Uterus (tissue), 2 donors: ENCODE data around the gene DDX27.

Source experiments
- CTCF ChIP-seq, 4 experiments: fragments of 200-600 bp in 2 of 4; fragments of 450-650 bp in 2 of 4; sonication (generic) in 2 of 4; IDR thresholded peaks; one replicate each; pipeline ENCODE4 v1.5.1; 2016 to 2019; ENCODE audit warnings: antibody characterized with exemption in 4 of 4, mild to moderate bottlenecking in 2 of 4, moderate library complexity in 1 of 4
- POLR2A ChIP-seq, 2 donors: fragments of 450-650 bp; IDR thresholded peaks; one replicate each; pipeline ENCODE4 v1.6.1; 2016; ENCODE audit warnings: antibody characterized with exemption in 2 of 2, mild to moderate bottlenecking in 1 of 2, moderate library complexity in 1 of 2

- TF ChIP-seq CTCF (IDR thresholded peaks at IDR 0.05), result no peak
- no peak for TF ChIP-seq POLR2A (IDR thresholded peaks at IDR 0.05)
Measured at GRCh38 chr20:49248301-49248700, 29.1 kb downstream of the DDX27 start.
